ENCODE data around the gene BEND6. TPM values are rescaled to one million over a fixed set of nuclear protein-coding genes. Genes with fewer than 3 reads are reported as not detected.

The BEND6 gene
- total RNA-seq, 1 experiment from 2014 or later, result 1.4 TPM

DNA sequence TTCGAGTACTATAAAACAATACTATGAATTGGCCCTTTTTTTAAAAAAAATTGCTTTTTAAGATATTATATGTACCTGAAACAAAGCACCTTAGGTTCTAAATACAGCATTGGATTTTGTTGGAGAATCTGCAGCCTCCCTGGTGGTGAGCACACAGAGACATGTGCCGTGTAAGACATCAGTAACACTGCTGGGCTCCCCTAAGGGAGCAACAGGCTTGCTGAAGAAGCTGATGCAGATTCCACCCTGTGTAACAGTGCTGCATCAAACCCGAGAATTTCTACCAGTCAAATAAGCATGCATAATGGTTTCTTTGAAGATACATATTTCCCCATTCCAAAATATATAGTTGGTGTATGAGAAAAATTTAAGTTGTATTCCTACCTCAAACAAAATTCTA lies 108.9 kb downstream of the BEND6 start:
- Histone ChIP-seq H2BK20ac (ENCODE audit: low read depth, low read length, poor library complexity, severe bottlenecking) (no peak overlapping the region), H3K9ac (ENCODE audit: extremely low read depth, insufficient read length, low read length) (no peak overlapping the region), H3K4me2 (ENCODE audit: insufficient read depth, insufficient read length, low read length) (no peak overlapping the region), H3K56ac (ENCODE audit: insufficient read length, low read depth, low read length) (no peak overlapping the region), H3K14ac (ENCODE audit: insufficient read depth, low read length) (no peak overlapping the region), H3T11ph (ENCODE audit: low read length) (no peak overlapping the region), H3K27me3 (ENCODE audit: insufficient read depth, low read length) (no peaks in the 10 kb centered on the region), H4K91ac (ENCODE audit: insufficient read length, low read depth, low read length) (no peak overlapping the region), H2AFZ (ENCODE audit: low read length) (no peak overlapping the region), H3K79me2 (ENCODE audit: insufficient read depth, low read length) (no peaks in the 10 kb centered on the region), H3K4me1 (ENCODE audit: insufficient read depth, low read length) (no peaks in the 10 kb centered on the region), H2BK120ac (ENCODE audit: low read depth, low read length, poor library complexity, severe bottlenecking) (no peak overlapping the region), H4K8ac (replicated peaks; ENCODE audit: insufficient read length, low read depth, low read length) (no peak overlapping the region), H3K4ac (ENCODE audit: low read depth, low read length) (no peak overlapping the region), H2BK12ac (ENCODE audit: insufficient read length, low read depth, low read length) (no peak overlapping the region), H3K23me2 (ENCODE audit: insufficient read length, low read depth, low read length, poor library complexity, severe bottlenecking) (no peaks in the 10 kb centered on the region), H3K18ac (ENCODE audit: insufficient read length, low read depth, low read length) (no peak overlapping the region), H3K9me3 (ENCODE audit: control insufficient read depth, low read depth, low read length) (no peaks in the 10 kb centered on the region), H2BK15ac (ENCODE audit: low read depth, low read length) (no peak overlapping the region), H4K20me1 (ENCODE audit: control insufficient read depth, insufficient read depth, insufficient read length) (no peaks in the 10 kb centered on the region), H2AK5ac (ENCODE audit: insufficient read length, low read length) (no peak overlapping the region), H3K23ac (ENCODE audit: insufficient read length, low read depth, low read length) (no peak overlapping the region), H3K79me1 (ENCODE audit: insufficient read depth, low read depth, low read length, poor library complexity, severe bottlenecking) (no peaks in the 10 kb centered on the region), H4K5ac (ENCODE audit: insufficient read length, low read depth, low read length) (no peak overlapping the region), H2BK5ac (ENCODE audit: insufficient read length, low read length) (no peak overlapping the region), H3K27ac (ENCODE audit: insufficient read length, low read depth, low read length) (no peak overlapping the region)
- Mint-ChIP-seq H3K4me1 (peaks cover 0 to 2% of the 10 kb centered on the region in 2 experiments; a peak in 2 of 4 replicates), H3K4me3 (no peak overlapping the region), H3K27me3 (ENCODE audit: low read depth) (no peaks in the 10 kb centered on the region), H3K36me3 (ENCODE audit: insufficient read depth in 1 of 3, low read depth in 3 of 3) (peaks cover 0 to 30% (median 25%) of the 10 kb centered on the region in 3 experiments; a peak in 5 of 7 replicates), H3K9me3 (no peaks in the 10 kb centered on the region), H3K27ac (no peak overlapping the region)
- no peak for DNase-seq
- TF ChIP-seq, protein P1, sequence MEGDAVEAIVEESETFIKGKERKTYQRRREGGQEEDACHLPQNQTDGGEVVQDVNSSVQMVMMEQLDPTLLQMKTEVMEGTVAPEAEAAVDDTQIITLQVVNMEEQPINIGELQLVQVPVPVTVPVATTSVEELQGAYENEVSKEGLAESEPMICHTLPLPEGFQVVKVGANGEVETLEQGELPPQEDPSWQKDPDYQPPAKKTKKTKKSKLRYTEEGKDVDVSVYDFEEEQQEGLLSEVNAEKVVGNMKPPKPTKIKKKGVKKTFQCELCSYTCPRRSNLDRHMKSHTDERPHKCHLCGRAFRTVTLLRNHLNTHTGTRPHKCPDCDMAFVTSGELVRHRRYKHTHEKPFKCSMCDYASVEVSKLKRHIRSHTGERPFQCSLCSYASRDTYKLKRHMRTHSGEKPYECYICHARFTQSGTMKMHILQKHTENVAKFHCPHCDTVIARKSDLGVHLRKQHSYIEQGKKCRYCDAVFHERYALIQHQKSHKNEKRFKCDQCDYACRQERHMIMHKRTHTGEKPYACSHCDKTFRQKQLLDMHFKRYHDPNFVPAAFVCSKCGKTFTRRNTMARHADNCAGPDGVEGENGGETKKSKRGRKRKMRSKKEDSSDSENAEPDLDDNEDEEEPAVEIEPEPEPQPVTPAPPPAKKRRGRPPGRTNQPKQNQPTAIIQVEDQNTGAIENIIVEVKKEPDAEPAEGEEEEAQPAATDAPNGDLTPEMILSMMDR (conservative IDR thresholded peaks at IDR 0.05), result no peak
- no CpG with 5 or more reads among the region's 3 CpGs for WGBS (ENCODE audit: extremely low coverage, insufficient read length, low lambda C conversion rate)
